NB4 (cell line): ENCODE data around the gene VAV3.
"Not testable (repeated sequence)": the region's sequence is repeated elsewhere in the genome, so short reads cannot be mapped to it uniquely, and the experiment has no call there.

Source experiments
- DNase-seq: peaks from one replicate; pipeline ENCODE4 v3.0.0; 2010; ENCODE audit warnings: low read depth
- H3K4me3 ChIP-seq: one replicate; pipeline ENCODE4 v1.5.1; 2011; ENCODE audit warnings: mild to moderate bottlenecking, low read depth, low read length, moderate library complexity
- CTCF ChIP-seq: IDR thresholded peaks from one replicate; pipeline ENCODE4 v1.5.1; 2012; ENCODE audit warnings: low read depth, low read length
- MYC ChIP-seq: IDR thresholded peaks from 2 replicates; pipeline ENCODE4 v1.6.1; 2011; ENCODE audit warnings: low read depth, low read length
- POLR2A ChIP-seq: IDR thresholded peaks from 2 replicates; pipeline ENCODE4 v1.6.1; 2011; ENCODE audit warnings: mild to moderate bottlenecking; ENCODE audit not compliant: insufficient read length; ENCODE audit errors: extremely low read depth
- TF ChIP-seq, protein P1 (sequence below): IDR thresholded peaks from 2 replicates; pipeline ENCODE4 v1.6.1; 2011; ENCODE audit warnings: low read depth, low read length

Gene VAV3

DNA sequence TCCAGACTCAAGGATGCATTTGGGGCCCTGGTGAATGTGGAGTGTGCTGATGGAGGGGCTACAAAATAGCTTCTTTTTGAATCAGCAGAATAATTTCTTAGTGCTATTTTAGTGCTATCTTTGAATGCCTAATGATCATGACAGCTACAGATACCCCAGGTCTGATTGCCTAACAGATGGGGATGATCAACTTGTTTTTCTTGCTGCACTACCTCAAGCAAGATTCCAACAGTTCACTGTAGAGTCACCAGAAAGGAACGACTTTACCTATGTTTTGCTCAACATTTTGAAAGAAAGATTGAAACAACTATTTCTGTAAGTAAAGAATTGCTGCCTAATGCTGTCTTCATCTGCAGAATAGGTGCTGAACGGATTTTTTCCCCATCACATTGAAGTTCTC is 42.6 kb upstream of the VAV3 start:
- H3K4me3 ChIP-seq, result no peak overlapping the region
- DNase-seq, result no peak
- TF ChIP-seq, protein P1, sequence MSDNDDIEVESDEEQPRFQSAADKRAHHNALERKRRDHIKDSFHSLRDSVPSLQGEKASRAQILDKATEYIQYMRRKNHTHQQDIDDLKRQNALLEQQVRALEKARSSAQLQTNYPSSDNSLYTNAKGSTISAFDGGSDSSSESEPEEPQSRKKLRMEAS, result no peak
- no peak for TF ChIP-seq CTCF
- TF ChIP-seq MYC, result no peak
- TF ChIP-seq POLR2A, result no peak

- TF ChIP-seq MYC (no peak), POLR2A (no peak), CTCF (no peak)
- TF ChIP-seq, protein P1, result no peak
- DNase-seq, result no peak
- no peak overlapping the region for H3K4me3 ChIP-seq
These were observed 42.1 kb upstream of the VAV3 start for GRCh38 chr1:108007070-108007469.

- DNase-seq, H3K4me3 ChIP-seq: not testable (repeated sequence)
These were observed 39.9 kb upstream of the VAV3 start for GRCh38 chr1:108004919-108005318.

GRCh38 chr1:108000620-108001111 is 35.7 kb upstream of the VAV3 start:
- H3K4me3 ChIP-seq, result no peak overlapping the region
- no peak for DNase-seq
- TF ChIP-seq MYC, result no peak
- TF ChIP-seq POLR2A, result no peak
- TF ChIP-seq, protein P1, result no peak
- no peak for TF ChIP-seq CTCF

GRCh38 chr1:108000184-108000583 is 35.2 kb upstream of the VAV3 start:
- no peak for DNase-seq
- no peak overlapping the region for H3K4me3 ChIP-seq
- TF ChIP-seq CTCF (no peak), MYC (no peak), POLR2A (no peak)
- TF ChIP-seq, protein P1, result no peak

DNA sequence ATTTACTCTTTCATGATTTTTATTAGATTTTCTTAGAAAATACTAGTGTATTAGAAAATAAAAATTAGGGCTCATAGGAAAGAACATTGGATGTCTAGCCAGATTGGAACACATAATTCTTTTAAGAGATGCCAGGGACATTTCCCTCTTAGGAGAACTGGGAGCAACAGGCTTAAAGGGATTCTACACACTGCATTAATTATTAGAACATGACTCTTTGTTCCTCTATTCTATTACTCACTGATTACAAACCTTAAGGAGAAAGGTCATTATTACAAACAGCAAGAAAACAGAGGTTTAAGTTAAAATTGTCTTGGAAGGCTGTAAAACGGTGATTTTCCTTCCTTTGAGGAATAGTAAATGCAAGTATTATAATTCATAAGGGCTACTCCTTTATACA is 32.9 kb upstream of the VAV3 start:
- DNase-seq, result no peak
- TF ChIP-seq POLR2A, result no peak
- TF ChIP-seq MYC, result no peak
- no peak for TF ChIP-seq CTCF
- TF ChIP-seq, protein P1, result no peak
- H3K4me3 ChIP-seq, result no peak overlapping the region
